OCI-LY1 (cell line): Measurements from ENCODE around the gene MYEOV.

Experiments
- H2AFZ ChIP-seq: fragments of 200-600 bp; sonication (generic), shearing (Covaris generic); 2 replicates; pipeline ENCODE4 v1.6.0; 2014; ENCODE audit warnings: antibody characterized with exemption, mild to moderate bottlenecking, low read length
- H3F3A ChIP-seq: fragments of 200-600 bp; sonication (generic), shearing (Covaris generic); 2 replicates; pipeline ENCODE4 v1.6.0; 2014; ENCODE audit warnings: mild to moderate bottlenecking, antibody characterized with exemption, low read length, moderate library complexity; ENCODE audit not compliant: insufficient read depth
- H3K27ac ChIP-seq: fragments of 200-600 bp; sonication (generic); 2 replicates; pipeline ENCODE4 v1.5.1; 2014; ENCODE audit warnings: low read length, mixed run types, mild to moderate bottlenecking, low read depth; ENCODE audit not compliant: poor library complexity, severe bottlenecking
- H3K27me3 ChIP-seq: fragments of 200-600 bp; sonication (generic); 2 replicates; pipeline ENCODE4 v1.6.0; 2014; ENCODE audit warnings: antibody characterized with exemption, mild to moderate bottlenecking, low read length, moderate library complexity; ENCODE audit not compliant: insufficient read depth
- H3K36me3 ChIP-seq: fragments of 200-600 bp; sonication (generic); 2 replicates; pipeline ENCODE4 v1.6.1; 2014; ENCODE audit warnings: mild to moderate bottlenecking, antibody characterized with exemption, low read length, moderate library complexity, mixed read lengths; ENCODE audit not compliant: insufficient read depth
- H3K4me1 ChIP-seq: fragments of 200-600 bp; sonication (generic); 2 replicates; pipeline ENCODE4 v1.5.1; 2014; ENCODE audit warnings: mild to moderate bottlenecking, low read length, moderate library complexity; ENCODE audit not compliant: insufficient read depth, severe bottlenecking
- H3K4me2 ChIP-seq: fragments of 200-600 bp; sonication (generic), shearing (Covaris generic); 2 replicates; pipeline ENCODE4 v1.6.1; 2014; ENCODE audit warnings: low read length
- H3K4me3 ChIP-seq: fragments of 200-600 bp; sonication (generic); 2 replicates; pipeline ENCODE4 v1.5.1; 2014; ENCODE audit warnings: low read length, low read depth, mild to moderate bottlenecking, mixed read lengths; ENCODE audit not compliant: poor library complexity, severe bottlenecking
- H3K79me2 ChIP-seq: fragments of 200-600 bp; shearing (Covaris generic); 2 replicates; pipeline ENCODE4 v1.6.1; 2016; ENCODE audit warnings: mixed run types, low read length, mixed read lengths; ENCODE audit not compliant: insufficient read depth
- H3K9ac ChIP-seq: fragments of 200-600 bp; sonication (generic), shearing (Covaris generic); 2 replicates; pipeline ENCODE4 v1.6.1; 2014; ENCODE audit warnings: mild to moderate bottlenecking, low read length, mixed read lengths
- H3K9me2 ChIP-seq: fragments of 200-600 bp; sonication (generic), shearing (Covaris generic); 2 replicates; pipeline ENCODE4 v1.6.1; 2014; ENCODE audit warnings: low read depth, mild to moderate bottlenecking, low read length, mixed read lengths
- H3K9me3 ChIP-seq: fragments of 200-600 bp; shearing (Covaris generic); 2 replicates; pipeline ENCODE4 v1.6.1; 2014; ENCODE audit warnings: low read length, mixed read lengths
- H4K20me1 ChIP-seq: fragments of 200-600 bp; sonication (generic), shearing (Covaris generic); 2 replicates; pipeline ENCODE4 v1.6.0; 2016; ENCODE audit warnings: mild to moderate bottlenecking, low read length; ENCODE audit not compliant: insufficient read depth
- EZH2 ChIP-seq: fragments of 200-600 bp; sonication (generic), shearing (Covaris generic); IDR thresholded peaks from 2 replicates; pipeline ENCODE4 v1.8.0; 2017; ENCODE audit warnings: borderline replicate concordance, mixed run types, mild to moderate bottlenecking, antibody characterized with exemption, low read length, moderate library complexity, mixed read lengths
- TF ChIP-seq, protein P1 (sequence below): fragments of 200-600 bp; sonication (generic), shearing (Covaris generic); IDR thresholded peaks from 2 replicates; pipeline ENCODE4 v1.5.1; 2017; ENCODE audit warnings: mild to moderate bottlenecking, antibody characterized with exemption, low read length, moderate library complexity, mixed read lengths

Gene MYEOV

DNA sequence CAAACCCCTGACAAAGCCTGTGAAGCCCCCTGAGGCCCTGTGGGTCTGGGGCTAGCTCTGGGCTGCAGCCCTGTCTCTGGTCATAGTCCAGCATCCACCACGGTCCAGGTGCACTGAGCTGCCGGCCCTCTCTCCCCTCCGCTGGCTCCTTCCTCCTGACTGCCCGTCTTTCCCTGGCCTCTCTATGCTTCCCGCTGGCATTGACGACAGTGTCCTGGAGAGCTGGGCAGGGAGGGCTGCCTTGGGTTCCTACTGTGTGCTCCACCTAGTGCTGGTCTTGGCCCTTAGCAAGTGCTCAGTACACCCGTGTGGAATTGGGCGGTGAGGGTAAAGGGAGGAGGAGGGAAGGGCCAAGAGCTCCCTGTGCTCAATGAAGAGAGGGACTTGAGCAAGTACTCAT lies 868 bp upstream of the MYEOV start:
- Histone ChIP-seq H3K9me2 (no peaks in the 10 kb centered on the region), H3K4me1 (peaks cover 14% of the 10 kb centered on the region), H3K27ac (no peak overlapping the region), H3K27me3 (peaks cover 9% of the 10 kb centered on the region; the same call in 1 of the 2 replicates), H4K20me1 (no peaks in the 10 kb centered on the region), H3K36me3 (no peaks in the 10 kb centered on the region), H3K4me3 (no peak overlapping the region), H3F3A (no peaks in the 10 kb centered on the region), H3K9ac (no peak overlapping the region), H3K9me3 (no peaks in the 10 kb centered on the region), H3K4me2 (no peak overlapping the region), H2AFZ (no peak overlapping the region), H3K79me2 (no peaks in the 10 kb centered on the region)
- TF ChIP-seq EZH2 = no peak
- TF ChIP-seq, protein P1, sequence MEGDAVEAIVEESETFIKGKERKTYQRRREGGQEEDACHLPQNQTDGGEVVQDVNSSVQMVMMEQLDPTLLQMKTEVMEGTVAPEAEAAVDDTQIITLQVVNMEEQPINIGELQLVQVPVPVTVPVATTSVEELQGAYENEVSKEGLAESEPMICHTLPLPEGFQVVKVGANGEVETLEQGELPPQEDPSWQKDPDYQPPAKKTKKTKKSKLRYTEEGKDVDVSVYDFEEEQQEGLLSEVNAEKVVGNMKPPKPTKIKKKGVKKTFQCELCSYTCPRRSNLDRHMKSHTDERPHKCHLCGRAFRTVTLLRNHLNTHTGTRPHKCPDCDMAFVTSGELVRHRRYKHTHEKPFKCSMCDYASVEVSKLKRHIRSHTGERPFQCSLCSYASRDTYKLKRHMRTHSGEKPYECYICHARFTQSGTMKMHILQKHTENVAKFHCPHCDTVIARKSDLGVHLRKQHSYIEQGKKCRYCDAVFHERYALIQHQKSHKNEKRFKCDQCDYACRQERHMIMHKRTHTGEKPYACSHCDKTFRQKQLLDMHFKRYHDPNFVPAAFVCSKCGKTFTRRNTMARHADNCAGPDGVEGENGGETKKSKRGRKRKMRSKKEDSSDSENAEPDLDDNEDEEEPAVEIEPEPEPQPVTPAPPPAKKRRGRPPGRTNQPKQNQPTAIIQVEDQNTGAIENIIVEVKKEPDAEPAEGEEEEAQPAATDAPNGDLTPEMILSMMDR = no peak

DNA sequence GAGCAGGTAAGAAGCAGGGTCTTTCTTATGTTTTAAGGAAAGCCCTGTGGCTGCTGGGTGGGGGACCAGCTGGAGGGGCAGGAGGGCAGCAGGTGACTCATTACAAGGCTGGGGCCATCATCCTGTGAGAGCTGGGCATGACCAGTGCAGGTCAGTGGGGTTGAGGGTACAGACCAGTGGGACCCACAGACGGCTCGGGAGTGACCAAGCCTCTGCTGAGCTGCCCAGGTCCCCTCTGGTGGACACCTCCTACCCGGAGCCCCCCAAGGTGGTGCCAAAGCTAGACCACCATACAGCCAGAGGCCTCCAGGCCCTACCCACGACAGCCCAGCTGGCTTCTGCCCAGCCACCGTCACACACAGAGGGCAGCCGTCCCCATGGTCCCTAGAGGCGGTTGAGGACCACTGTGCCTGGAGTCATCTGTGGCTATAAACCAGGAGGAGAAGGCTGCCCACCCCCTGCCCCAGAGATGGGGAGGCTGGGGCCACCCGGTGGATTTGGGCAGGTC lies 670 bp downstream of the MYEOV start:
- no peak overlapping the region for H3K4me3 ChIP-seq
- no peaks in the 10 kb centered on the region for H3F3A ChIP-seq
- no peak overlapping the region for H2AFZ ChIP-seq
- peaks cover 9% of the 10 kb centered on the region; the same call in 1 of the 2 replicates for H3K27me3 ChIP-seq
- no peak overlapping the region for H3K27ac ChIP-seq
- no peak overlapping the region for H3K9ac ChIP-seq
- no peaks in the 10 kb centered on the region for H3K36me3 ChIP-seq
- no peaks in the 10 kb centered on the region for H3K9me3 ChIP-seq
- no peak overlapping the region for H3K4me2 ChIP-seq
- no peak for TF ChIP-seq EZH2
- TF ChIP-seq, protein P1 = no peak
- no peaks in the 10 kb centered on the region for H4K20me1 ChIP-seq
- H3K79me2 ChIP-seq = no peaks in the 10 kb centered on the region
- no peaks in the 10 kb centered on the region for H3K9me2 ChIP-seq
- peaks cover 17% of the 10 kb centered on the region for H3K4me1 ChIP-seq

DNA sequence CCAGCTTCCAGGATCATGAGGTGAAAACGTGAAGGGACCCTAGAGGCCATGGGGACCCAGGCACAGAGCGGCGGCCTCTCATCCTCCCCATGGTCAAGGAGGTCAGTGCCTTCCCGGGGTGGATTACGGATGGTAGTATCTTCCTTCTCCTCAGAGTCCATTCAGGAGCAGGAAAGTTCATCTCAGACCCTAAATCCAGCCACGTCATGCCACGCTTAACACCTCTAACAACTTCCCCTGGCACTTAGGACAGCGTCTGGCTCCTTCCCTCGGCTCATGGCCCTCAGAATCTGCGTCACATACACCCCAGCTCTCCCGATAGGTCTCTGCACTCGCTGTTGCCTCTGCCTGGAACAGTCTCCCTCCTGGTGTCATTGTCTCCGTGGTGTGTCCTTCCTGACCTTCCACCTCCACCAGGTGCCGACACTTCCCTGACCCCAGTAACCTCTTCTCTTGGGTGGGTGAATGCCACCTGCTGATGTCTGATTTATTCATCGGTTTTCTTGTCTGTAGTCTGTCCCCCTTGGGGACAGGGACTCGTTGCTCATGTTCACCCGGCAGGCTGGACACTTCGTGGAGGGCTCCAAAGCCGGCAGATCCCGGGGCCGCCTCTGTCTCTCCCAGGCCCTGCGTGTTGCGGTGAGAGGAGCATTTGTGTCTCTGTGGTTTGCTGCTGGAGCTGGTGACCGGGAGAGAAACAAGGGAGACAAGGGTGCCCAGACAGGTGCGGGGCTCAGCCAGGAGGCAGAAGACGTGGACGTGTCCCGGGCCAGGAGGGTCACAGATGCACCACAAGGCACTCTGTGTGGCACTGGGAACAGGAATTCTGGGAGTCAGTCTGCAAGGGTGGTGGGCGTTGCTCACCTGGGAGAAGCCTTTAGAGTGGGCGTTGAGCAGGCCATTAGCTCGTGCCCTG lies 1.4 kb downstream of the MYEOV start:
- H3K36me3 ChIP-seq = no peaks in the 10 kb centered on the region
- no peak overlapping the region for H3K27ac ChIP-seq
- H3K27me3 ChIP-seq = peaks cover 9% of the 10 kb centered on the region; the same call in 1 of the 2 replicates
- H4K20me1 ChIP-seq = no peaks in the 10 kb centered on the region
- H3K9me2 ChIP-seq = no peaks in the 10 kb centered on the region
- no peak for TF ChIP-seq EZH2
- TF ChIP-seq, protein P1 = no peak
- H2AFZ ChIP-seq = no peak overlapping the region
- no peak overlapping the region for H3K9ac ChIP-seq
- peaks cover 17% of the 10 kb centered on the region for H3K4me1 ChIP-seq
- H3K79me2 ChIP-seq = no peaks in the 10 kb centered on the region
- no peaks in the 10 kb centered on the region for H3F3A ChIP-seq
- H3K9me3 ChIP-seq = no peaks in the 10 kb centered on the region
- H3K4me2 ChIP-seq = no peak overlapping the region
- H3K4me3 ChIP-seq = no peak overlapping the region
